Panc1 (cell line): ENCODE results near the gene PPP4R1. TPM values are rescaled to one million over a fixed set of nuclear protein-coding genes. Genes with fewer than 3 reads are reported as not detected.

Source experiments
- ATAC-seq: fragments of 200-7000 bp; cut with Tn5 transposase; 2 replicates; pipeline ENCODE4 v1.9.1; 2020; ENCODE audit warnings: mild to moderate bottlenecking, moderate library complexity
- BruUV-seq: library from RNA; stranded (reverse); fragments of 400-500 nt; replicated peaks from 2 replicates; lab custom pipeline; 2021; lab: Mats Ljungman, UMichigan
- CTCF ChIA-PET: fragments of 300-600 bp; sonication (Branson Sonifier 250); formaldehyde crosslinking; loops from one replicate; lab custom pipeline; 2022; ENCODE audit warnings: antibody characterized with exemption; lab: Charles Lee
- POLR2A ChIA-PET: fragments of 300-600 bp; sonication (Branson Sonifier 250); formaldehyde crosslinking; loops from one replicate; lab custom pipeline; 2022; ENCODE audit warnings: antibody characterized with exemption; lab: Charles Lee
- DNase-seq: peaks from one replicate; pipeline ENCODE4 v3.0.0-alpha.2; 2010; ENCODE audit warnings: low read depth, low spot score
- H3K27ac ChIP-seq: 2 replicates; pipeline ENCODE4 v1.5.1; 2011; ENCODE audit warnings: mild to moderate bottlenecking, low read length, inconsistent platforms
- H3K27me3 ChIP-seq: fragments of 200-500 bp; sonication (Bioruptor generic); 2 replicates; pipeline ENCODE4 v1.6.0; 2014; ENCODE audit warnings: low read length, inconsistent platforms; ENCODE audit not compliant: control insufficient read depth, insufficient read depth
- H3K36me3 ChIP-seq: fragments of 200-500 bp; sonication (Bioruptor generic); 2 replicates; pipeline ENCODE4 v1.5.1; 2014; ENCODE audit warnings: inconsistent platforms, mild to moderate bottlenecking, low read length, moderate library complexity; ENCODE audit not compliant: control insufficient read depth, insufficient read depth
- H3K4me1 ChIP-seq: 2 replicates; pipeline ENCODE4 v1.5.1; 2011; ENCODE audit warnings: inconsistent platforms, mild to moderate bottlenecking, low read length, moderate library complexity; ENCODE audit not compliant: control insufficient read depth, insufficient read depth
- H3K4me3 ChIP-seq, 2 experiments: 2 replicates each; pipeline ENCODE4 v1.5.1; 2011 to 2012; ENCODE audit warnings: low read depth in 2 of 2, low read length in 2 of 2, mild to moderate bottlenecking in 2 of 2, inconsistent platforms in 1 of 2, moderate library complexity in 1 of 2
- H3K9me3 ChIP-seq: fragments of 200-500 bp; sonication (Bioruptor generic); 2 replicates; pipeline ENCODE4 v1.5.1; 2014; ENCODE audit warnings: low read depth, mild to moderate bottlenecking, inconsistent platforms, low read length, moderate library complexity; ENCODE audit not compliant: control insufficient read depth, insufficient read depth
- CTCF ChIP-seq: fragments of 450-650 bp; IDR thresholded peaks from 2 replicates; pipeline ENCODE4 v1.5.1; 2017; ENCODE audit warnings: mild to moderate bottlenecking
- POLR2AphosphoS5 ChIP-seq: IDR thresholded peaks from 2 replicates; pipeline ENCODE4 v1.6.1; 2012; ENCODE audit warnings: mild to moderate bottlenecking, low read depth, low read length, moderate library complexity
- SIN3A ChIP-seq: IDR thresholded peaks from 2 replicates; pipeline ENCODE4 v1.6.1; 2012; ENCODE audit warnings: low read depth, mild to moderate bottlenecking, low read length, moderate library complexity, borderline replicate concordance; ENCODE audit not compliant: insufficient read depth
- TCF7L2 ChIP-seq: IDR thresholded peaks from 2 replicates; pipeline ENCODE4 v1.6.1; 2011; ENCODE audit warnings: mild to moderate bottlenecking, low read depth, low read length, inconsistent platforms
- in situ Hi-C: cut with HindIII; loops from 2 replicates; pipeline ENCODE4 v1.10.0; 2016; ENCODE audit warnings: low sequenced_read_pairs, low pct_unique_long_range_greater_than_20kb
- intact Hi-C: fragments of 100-400 bp; cut with micrococcal nuclease; formaldehyde crosslinking; loops from one replicate; pipeline ENCODE4 v1.10.0; 2022; ENCODE audit not compliant: unreplicated experiment
- total RNA-seq: library from RNA; stranded (reverse); gene quantifications from one replicate; pipeline ENCODE4 v1.2.1, GENCODE V29; 2021; ENCODE audit not compliant: unreplicated experiment
- TF ChIP-seq, protein P1 (sequence below), 2 experiments: IDR thresholded peaks; 2 replicates each; pipeline ENCODE4 v1.6.1; 2011 to 2012; ENCODE audit warnings: low read depth in 2 of 2, control low read depth in 1 of 2, low read length in 1 of 2, mild to moderate bottlenecking in 1 of 2, moderate library complexity in 1 of 2; ENCODE audit not compliant: insufficient read depth in 1 of 2

PPP4R1 gene
- total RNA-seq, 1 experiment from 2014 or later, result 80.6 TPM

DNA sequence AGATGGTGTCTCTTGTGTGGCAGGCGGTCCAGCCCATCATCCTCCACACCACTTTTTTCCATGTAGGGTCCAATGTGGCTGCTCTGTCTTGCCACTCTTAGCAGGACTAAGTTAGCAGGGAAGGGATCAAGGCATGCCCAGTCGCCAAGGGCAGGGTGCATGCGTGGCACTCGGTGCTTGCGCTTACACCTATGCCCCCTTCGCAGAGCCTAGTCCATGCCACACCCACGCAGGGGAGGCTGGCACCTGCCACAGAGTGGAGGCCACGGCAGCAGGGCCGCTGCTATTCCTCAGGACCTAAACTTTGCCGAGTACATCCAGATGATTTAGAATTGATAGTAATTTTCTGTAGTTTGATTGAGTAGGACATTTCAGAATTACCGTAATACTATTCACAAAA is 79.5 kb downstream of the PPP4R1 start:
- intact Hi-C loops, result no loop called here
- in situ Hi-C loops, result no loop called here
- Histone ChIP-seq H3K27ac (no peak overlapping the region), H3K9me3 (no peaks in the 10 kb centered on the region), H3K4me3 (no peak overlapping the region), H3K36me3 (peaks cover 6% of the 10 kb centered on the region), H3K27me3 (no peaks in the 10 kb centered on the region), H3K4me1 (no peaks in the 10 kb centered on the region)
- POLR2A ChIA-PET, result no interaction called here
- ATAC-seq, result no peak
- no peak for DNase-seq
- CTCF ChIA-PET, result no interaction called here
- TF ChIP-seq CTCF, result no peak
- TF ChIP-seq, protein P1, sequence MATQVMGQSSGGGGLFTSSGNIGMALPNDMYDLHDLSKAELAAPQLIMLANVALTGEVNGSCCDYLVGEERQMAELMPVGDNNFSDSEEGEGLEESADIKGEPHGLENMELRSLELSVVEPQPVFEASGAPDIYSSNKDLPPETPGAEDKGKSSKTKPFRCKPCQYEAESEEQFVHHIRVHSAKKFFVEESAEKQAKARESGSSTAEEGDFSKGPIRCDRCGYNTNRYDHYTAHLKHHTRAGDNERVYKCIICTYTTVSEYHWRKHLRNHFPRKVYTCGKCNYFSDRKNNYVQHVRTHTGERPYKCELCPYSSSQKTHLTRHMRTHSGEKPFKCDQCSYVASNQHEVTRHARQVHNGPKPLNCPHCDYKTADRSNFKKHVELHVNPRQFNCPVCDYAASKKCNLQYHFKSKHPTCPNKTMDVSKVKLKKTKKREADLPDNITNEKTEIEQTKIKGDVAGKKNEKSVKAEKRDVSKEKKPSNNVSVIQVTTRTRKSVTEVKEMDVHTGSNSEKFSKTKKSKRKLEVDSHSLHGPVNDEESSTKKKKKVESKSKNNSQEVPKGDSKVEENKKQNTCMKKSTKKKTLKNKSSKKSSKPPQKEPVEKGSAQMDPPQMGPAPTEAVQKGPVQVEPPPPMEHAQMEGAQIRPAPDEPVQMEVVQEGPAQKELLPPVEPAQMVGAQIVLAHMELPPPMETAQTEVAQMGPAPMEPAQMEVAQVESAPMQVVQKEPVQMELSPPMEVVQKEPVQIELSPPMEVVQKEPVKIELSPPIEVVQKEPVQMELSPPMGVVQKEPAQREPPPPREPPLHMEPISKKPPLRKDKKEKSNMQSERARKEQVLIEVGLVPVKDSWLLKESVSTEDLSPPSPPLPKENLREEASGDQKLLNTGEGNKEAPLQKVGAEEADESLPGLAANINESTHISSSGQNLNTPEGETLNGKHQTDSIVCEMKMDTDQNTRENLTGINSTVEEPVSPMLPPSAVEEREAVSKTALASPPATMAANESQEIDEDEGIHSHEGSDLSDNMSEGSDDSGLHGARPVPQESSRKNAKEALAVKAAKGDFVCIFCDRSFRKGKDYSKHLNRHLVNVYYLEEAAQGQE (IDR thresholded peaks at IDR 0.05; ENCODE audit: insufficient read depth in 1 of 2, low read depth in 2 of 2, low read length in 1 of 2), result no peak
- no peak for TF ChIP-seq SIN3A
- no peak for TF ChIP-seq TCF7L2
- TF ChIP-seq POLR2AphosphoS5, result no peak
- no TSS peak for BruUV-seq

GRCh38 chr18:9531791-9532410 is 82.5 kb downstream of the PPP4R1 start:
- Histone ChIP-seq H3K9me3 (peaks cover 7% of the 10 kb centered on the region; the same call in 1 of the 2 replicates), H3K4me1 (no peaks in the 10 kb centered on the region), H3K4me3 (no peak overlapping the region), H3K27me3 (no peaks in the 10 kb centered on the region), H3K36me3 (peaks cover 6% of the 10 kb centered on the region), H3K27ac (no peak overlapping the region)
- CTCF ChIA-PET, result no interaction called here
- intact Hi-C loops, result no loop called here
- TF ChIP-seq POLR2AphosphoS5 (no peak), CTCF (no peak), SIN3A (no peak), TCF7L2 (no peak)
- TF ChIP-seq, protein P1 (IDR thresholded peaks at IDR 0.05; ENCODE audit: insufficient read depth in 1 of 2, low read depth in 2 of 2, low read length in 1 of 2), result no peak
- DNase-seq (no peak), ATAC-seq (no peak)
- no TSS peak for BruUV-seq
- in situ Hi-C loops, result no loop called here
- POLR2A ChIA-PET, result no interaction called here
